Measurements from ENCODE around the gene RNF175. TPM values are rescaled to one million over a fixed set of nuclear protein-coding genes. Genes with fewer than 3 reads are reported as not detected.
"Not testable (repeated sequence)": the region's sequence is repeated elsewhere in the genome, so short reads cannot be mapped to it uniquely, and the experiment has no call there.

Gene RNF175
- total RNA-seq, 2 experiments from 2014 or later, result not detected

GRCh38 chr4:153666505-153666904, 93.3 kb downstream of the RNF175 start:
- ATAC-seq (ENCODE audit: low read depth); H3K27ac Mint-ChIP-seq; H3K36me3 Mint-ChIP-seq; DNase-seq; POLR2A ChIA-PET; H3K4me3 Mint-ChIP-seq; H3K4me1 Mint-ChIP-seq: not testable (repeated sequence)
- Mint-ChIP-seq H3K9me3 (peaks cover 12% of the 10 kb centered on the region), H3K27me3 (peaks cover 26% of the 10 kb centered on the region)

DNA sequence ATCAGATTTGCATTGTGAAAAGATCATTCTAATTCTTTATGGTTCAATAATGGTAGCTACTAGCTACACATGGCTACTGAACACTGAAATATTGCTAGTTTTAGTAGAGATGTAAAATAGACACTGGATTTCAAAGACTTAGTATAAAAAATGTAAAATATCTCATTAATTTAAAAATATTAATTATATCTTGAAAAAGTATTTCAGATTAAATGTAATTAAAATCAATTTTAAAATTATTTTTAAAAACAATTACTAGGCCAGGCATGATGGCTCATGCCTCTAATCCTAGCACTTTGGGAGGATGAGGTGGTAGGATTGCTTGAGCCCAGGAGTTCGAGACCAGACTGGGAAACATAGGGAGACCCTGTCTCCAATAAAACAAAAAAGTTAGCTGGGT, 96.2 kb downstream of the RNF175 start:
- DNase-seq, result no peak
- Mint-ChIP-seq H3K9me3 (peaks cover 10% of the 10 kb centered on the region), H3K4me1 (peaks cover 5% of the 10 kb centered on the region), H3K36me3 (peaks cover 3% of the 10 kb centered on the region), H3K27me3 (peaks cover 15% of the 10 kb centered on the region), H3K4me3 (no peak overlapping the region), H3K27ac (no peak overlapping the region)
- no peak for ATAC-seq (ENCODE audit: low read depth)
- POLR2A ChIA-PET, result no interaction called here

DNA sequence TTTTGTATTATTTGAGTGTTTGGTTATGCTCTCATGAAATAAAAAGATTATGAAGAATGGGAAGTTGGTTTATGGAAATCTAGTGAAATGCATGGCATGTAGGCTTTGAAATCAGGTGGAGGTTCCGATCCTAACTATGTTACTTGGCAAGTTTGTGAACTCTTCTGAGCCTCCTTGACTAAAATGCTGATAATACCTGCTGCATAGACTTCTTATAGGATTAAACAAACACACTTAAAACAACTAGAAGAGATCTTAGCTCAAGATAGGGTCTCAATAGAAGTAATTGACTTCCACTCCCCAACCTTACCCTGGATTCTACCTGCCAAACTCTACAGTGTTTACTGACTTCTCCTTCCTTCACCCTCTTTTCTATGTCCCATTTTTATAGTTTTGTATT, 97.9 kb downstream of the RNF175 start:
- Mint-ChIP-seq H3K9me3 (peaks cover 10% of the 10 kb centered on the region), H3K4me3 (no peak overlapping the region), H3K36me3 (peaks cover 3% of the 10 kb centered on the region), H3K27ac (no peak overlapping the region), H3K27me3 (peaks cover 1% of the 10 kb centered on the region), H3K4me1 (peaks cover 5% of the 10 kb centered on the region)
- ATAC-seq (ENCODE audit: low read depth) (no peak), DNase-seq (no peak)
- POLR2A ChIA-PET, result no interaction called here

DNA sequence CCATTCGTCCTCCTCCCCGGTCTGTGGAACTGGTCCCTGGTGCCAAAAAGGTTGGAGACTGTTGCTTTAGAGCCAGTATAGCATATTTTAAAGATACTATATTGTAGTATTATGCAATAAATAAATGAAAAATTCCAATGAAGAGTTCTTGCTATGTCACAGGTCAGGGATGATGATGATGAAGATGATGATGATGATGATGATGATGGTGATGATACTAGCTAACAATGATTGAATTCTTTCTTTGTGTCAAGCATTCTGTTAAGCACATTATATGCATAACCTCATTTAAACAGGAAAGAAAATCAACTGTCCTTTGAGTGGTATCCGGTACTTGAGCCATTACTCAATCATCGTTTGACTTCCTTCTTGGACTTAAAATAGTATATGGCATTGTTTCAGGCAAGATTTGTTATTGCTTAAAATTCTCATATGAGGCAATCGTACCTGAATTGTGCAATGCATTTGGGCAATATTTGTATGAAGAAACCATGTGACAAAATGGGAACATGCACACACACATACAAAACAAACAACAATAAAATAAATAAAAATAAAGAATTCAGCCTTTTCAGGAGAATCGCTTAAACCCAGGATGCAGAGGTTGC, 98.5 kb downstream of the RNF175 start:
- POLR2A ChIA-PET, result no interaction called here

More for the DNA sequence above, 98.5 kb downstream of the RNF175 start:
- peaks cover 5% of the 10 kb centered on the region for H3K4me1 Mint-ChIP-seq
- H3K27me3 Mint-ChIP-seq, result no peaks in the 10 kb centered on the region
- no peak overlapping the region for H3K4me3 Mint-ChIP-seq
- no peak overlapping the region for H3K27ac Mint-ChIP-seq
- ATAC-seq (ENCODE audit: low read depth) (no peak), DNase-seq (no peak)
- H3K9me3 Mint-ChIP-seq, result peaks cover 10% of the 10 kb centered on the region
- H3K36me3 Mint-ChIP-seq, result peaks cover 3% of the 10 kb centered on the region

Other genes with a start within 250 kb of the RNF175 start
- 1 to 10 TPM in 1 of 2 experiments, under 1 TPM in 1; 0.89 to 1.9 TPM for gene TLR2, start 75.7 kb downstream of the RNF175 start, total RNA-seq
- not detected for gene SFRP2, start 29.1 kb upstream of the RNF175 start, total RNA-seq